ENCODE results near the gene SH3GLB1. TPM values are rescaled to one million over a fixed set of nuclear protein-coding genes. Genes with fewer than 3 reads are reported as not detected.
A peak's percentile ranks its signal among the peaks of the same experiment; 100 is the strongest.

The SH3GLB1 gene
- total and polyA plus RNA-seq, 2 of the 13 experiments (the other 11 are each of a cell fraction or from before 2014, with no cell fraction given) = 26.0 to 41.5 TPM

DNA sequence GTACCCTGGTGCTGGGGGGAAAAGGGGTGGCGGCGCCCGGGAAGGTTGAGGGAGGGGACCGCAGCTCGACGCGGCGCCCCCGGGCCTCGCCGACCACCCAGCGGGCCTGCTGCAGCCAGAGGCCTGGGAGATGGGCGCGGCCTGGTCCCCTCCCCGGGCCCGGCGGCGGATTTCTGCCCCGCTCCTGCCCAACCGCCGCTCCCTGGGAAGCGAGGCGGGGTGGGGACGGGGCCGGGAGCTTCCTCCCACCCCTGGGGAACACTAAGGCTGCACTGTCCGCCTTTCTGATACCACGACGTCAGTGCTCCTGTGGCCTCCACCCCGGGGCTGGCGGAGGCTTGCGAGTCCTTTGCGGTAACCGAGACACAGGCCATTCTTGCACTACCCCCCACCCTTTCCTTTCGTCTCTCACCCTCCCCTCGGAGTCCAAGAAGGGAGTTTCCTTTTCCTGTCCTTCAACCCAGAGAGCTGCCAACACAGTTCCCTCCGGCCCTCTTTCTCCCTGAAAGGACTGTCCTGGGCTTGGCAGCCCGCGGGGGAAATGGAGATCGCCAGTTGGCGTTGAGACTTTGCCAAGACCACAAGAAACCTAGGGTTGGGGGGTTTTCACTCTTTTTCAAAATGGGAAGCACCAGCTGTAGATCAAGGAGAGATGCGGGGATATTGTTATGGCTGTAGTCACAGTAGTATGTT is 742 bp downstream of the SH3GLB1 start (continued):
- TF ChIP-seq, protein P1, sequence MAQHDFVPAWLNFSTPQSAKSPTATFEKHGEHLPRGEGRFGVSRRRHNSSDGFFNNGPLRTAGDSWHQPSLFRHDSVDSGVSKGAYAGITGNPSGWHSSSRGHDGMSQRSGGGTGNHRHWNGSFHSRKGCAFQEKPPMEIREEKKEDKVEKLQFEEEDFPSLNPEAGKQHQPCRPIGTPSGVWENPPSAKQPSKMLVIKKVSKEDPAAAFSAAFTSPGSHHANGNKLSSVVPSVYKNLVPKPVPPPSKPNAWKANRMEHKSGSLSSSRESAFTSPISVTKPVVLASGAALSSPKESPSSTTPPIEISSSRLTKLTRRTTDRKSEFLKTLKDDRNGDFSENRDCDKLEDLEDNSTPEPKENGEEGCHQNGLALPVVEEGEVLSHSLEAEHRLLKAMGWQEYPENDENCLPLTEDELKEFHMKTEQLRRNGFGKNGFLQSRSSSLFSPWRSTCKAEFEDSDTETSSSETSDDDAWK (CRISPR knock-in tag; IDR thresholded peaks at IDR 0.05) = no peak
- TF ChIP-seq, protein P2, sequence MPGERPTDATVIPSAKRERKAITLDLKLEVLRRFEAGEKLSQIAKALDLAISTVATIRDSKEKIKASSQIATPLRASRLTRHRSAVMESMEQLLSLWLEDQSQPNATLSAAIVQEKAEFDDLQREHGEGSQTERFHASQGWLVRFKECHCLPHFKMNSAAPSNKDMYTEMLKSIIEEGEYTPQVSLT (CRISPR knock-in tag; IDR thresholded peaks at IDR 0.05; ENCODE audit: borderline replicate concordance, low read depth) = no peak
- TF ChIP-seq NR2C2 (CRISPR knock-in tag; IDR thresholded peaks at IDR 0.05; ENCODE audit: borderline replicate concordance) (peak; percentile 6; the same call in 1 of the 2 replicates), KAT8 (CRISPR knock-in tag; IDR thresholded peaks at IDR 0.05) (no peak), NAIF1 (CRISPR knock-in tag; IDR thresholded peaks at IDR 0.05; ENCODE audit: borderline replicate concordance) (no peak), U2AF1 (optimal IDR thresholded peaks at IDR 0.05; ENCODE audit: low read depth, low read length) (no peak), GABPA (IDR thresholded peaks at IDR 0.05; ENCODE audit: low read depth, low read length) (no peak), GABPA (CRISPR knock-in tag; IDR thresholded peaks at IDR 0.05; ENCODE audit: low read depth) (no peak), KDM2A (CRISPR knock-in tag; IDR thresholded peaks at IDR 0.05; ENCODE audit: borderline replicate concordance, low read depth) (no peak), ZFP82 (CRISPR knock-in tag; IDR thresholded peaks at IDR 0.05; ENCODE audit: borderline replicate concordance) (no peak), GPN1 (CRISPR knock-in tag; IDR thresholded peaks at IDR 0.05; ENCODE audit: borderline replicate concordance) (no peak)
- TF ChIP-seq, protein P3, sequence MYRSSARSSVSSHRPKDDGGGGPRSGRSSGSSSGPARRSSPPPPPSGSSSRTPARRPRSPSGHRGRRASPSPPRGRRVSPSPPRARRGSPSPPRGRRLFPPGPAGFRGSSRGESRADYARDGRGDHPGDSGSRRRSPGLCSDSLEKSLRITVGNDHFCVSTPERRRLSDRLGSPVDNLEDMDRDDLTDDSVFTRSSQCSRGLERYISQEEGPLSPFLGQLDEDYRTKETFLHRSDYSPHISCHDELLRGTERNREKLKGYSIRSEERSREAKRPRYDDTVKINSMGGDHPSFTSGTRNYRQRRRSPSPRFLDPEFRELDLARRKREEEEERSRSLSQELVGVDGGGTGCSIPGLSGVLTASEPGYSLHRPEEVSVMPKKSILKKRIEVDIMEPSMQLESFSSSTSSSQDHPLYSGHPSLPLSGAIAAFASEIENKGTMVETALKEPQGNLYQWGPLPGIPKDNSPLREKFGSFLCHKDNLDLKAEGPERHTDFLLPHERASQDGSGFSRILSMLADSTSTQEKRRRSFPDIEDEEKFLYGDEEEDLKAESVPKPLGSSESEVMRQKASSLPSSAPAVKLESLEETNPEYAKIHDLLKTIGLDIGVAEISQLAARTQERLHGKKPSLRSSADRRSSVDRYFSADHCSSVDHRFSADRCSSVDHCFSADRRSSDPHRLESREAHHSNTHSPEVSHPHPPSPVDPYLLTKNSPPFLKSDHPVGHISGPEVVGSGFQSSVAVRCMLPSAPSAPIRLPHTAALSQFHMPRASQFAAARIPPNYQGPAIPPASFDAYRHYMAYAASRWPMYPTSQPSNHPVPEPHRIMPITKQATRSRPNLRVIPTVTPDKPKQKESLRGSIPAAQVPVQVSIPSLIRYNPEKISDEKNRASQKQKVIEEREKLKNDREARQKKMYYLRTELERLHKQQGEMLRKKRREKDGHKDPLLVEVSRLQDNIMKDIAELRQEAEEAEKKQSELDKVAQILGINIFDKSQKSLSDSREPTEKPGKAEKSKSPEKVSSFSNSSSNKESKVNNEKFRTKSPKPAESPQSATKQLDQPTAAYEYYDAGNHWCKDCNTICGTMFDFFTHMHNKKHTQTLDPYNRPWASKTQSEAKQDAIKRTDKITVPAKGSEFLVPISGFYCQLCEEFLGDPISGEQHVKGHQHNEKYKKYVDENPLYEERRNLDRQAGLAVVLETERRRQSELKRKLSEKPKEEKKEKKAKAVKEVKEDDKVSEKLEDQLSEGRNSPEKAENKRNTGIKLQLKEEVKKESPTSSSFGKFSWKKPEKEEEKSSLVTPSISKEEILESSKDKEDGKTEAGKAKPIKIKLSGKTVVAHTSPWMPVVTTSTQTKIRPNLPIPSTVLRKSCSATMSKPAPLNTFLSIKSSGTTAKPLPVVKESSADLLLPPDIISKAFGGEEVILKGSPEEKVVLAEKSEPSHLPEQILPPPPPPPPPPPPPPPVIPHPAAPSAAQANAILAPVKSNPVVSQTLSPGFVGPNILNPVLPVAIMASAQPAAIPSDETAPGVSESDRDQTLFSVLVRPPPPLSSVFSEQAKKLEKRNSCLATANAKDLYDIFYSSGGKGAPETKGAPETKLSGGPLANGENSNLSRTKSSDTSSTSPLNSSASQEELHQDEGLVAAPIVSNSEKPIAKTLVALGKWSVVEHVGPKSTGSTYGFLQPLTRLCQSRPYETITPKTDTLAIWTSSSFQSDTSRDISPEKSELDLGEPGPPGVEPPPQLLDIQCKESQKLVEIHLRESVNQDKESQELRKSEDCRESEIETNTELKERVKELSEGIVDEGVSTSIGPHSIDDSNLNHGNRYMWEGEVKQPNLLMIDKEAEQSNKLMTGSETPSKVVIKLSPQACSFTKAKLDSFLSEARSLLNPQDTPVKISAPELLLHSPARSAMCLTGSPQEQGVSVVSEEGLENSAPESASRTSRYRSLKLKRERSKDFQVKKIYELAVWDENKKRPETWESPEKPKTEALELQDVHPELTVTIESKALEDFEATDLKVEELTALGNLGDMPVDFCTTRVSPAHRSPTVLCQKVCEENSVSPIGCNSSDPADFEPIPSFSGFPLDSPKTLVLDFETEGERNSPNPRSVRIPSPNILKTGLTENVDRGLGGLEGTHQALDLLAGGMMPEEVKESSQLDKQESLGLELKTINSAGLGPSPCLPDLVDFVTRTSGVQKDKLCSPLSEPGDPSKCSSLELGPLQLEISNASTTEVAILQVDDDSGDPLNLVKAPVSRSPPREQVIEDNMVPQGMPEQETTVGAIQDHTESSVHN (CRISPR knock-in tag; IDR thresholded peaks at IDR 0.05) = no peak
- TF ChIP-seq, protein P4, sequence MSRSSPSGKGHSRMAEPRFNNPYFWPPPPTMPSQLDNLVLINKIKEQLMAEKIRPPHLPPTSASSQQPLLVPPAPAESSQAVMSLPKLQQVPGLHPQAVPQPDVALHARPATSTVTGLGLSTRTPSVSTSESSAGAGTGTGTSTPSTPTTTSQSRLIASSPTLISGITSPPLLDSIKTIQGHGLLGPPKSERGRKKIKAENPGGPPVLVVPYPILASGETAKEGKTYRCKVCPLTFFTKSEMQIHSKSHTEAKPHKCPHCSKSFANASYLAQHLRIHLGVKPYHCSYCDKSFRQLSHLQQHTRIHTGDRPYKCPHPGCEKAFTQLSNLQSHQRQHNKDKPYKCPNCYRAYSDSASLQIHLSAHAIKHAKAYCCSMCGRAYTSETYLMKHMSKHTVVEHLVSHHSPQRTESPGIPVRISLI (CRISPR knock-in tag; IDR thresholded peaks at IDR 0.05; ENCODE audit: borderline replicate concordance) = no peak
